ENCODE results near the gene MED16.
A peak's percentile ranks its signal among the peaks of the same experiment; 100 is the strongest.
"Not testable (repeated sequence)": the region's sequence is repeated elsewhere in the genome, so short reads cannot be mapped to it uniquely, and the experiment has no call there.

Gene MED16

GRCh38 chr19:911197-912033, 18.4 kb upstream of the MED16 start:
- no peak for DNase-seq (ENCODE audit: low spot score)

- no peak for DNase-seq (ENCODE audit: low spot score)
These were observed 14.3 kb upstream of the MED16 start for GRCh38 chr19:907183-907853.

GRCh38 chr19:906480-906879, 13.5 kb upstream of the MED16 start:
- no peak for DNase-seq (ENCODE audit: low spot score)

GRCh38 chr19:904545-904944, 11.6 kb upstream of the MED16 start:
- no peak for DNase-seq (ENCODE audit: low spot score)

GRCh38 chr19:903266-903797, 10.3 kb upstream of the MED16 start:
- no peak for DNase-seq (ENCODE audit: low spot score)

- DNase-seq (ENCODE audit: low spot score): no peak
These were observed 9.6 kb upstream of the MED16 start for GRCh38 chr19:902446-903226.

GRCh38 chr19:902093-902370, 9.0 kb upstream of the MED16 start:
- no peak for DNase-seq (ENCODE audit: low spot score)

- no peak for DNase-seq (ENCODE audit: low spot score)
These were observed 8.5 kb upstream of the MED16 start for GRCh38 chr19:901216-902092.

- no peak for DNase-seq (ENCODE audit: low spot score)
These were observed 7.5 kb upstream of the MED16 start for GRCh38 chr19:900302-901111.

- DNase-seq (ENCODE audit: low spot score): no peak
These were observed 7.0 kb upstream of the MED16 start for GRCh38 chr19:900043-900301.

GRCh38 chr19:899336-900042, 6.5 kb upstream of the MED16 start:
- DNase-seq (ENCODE audit: low spot score): no peak

- DNase-seq (ENCODE audit: low spot score): peak; percentile 82
These were observed 5.7 kb upstream of the MED16 start for GRCh38 chr19:898663-899062.

- no peak for DNase-seq (ENCODE audit: low spot score)
These were observed 4.6 kb upstream of the MED16 start for GRCh38 chr19:897442-898039.

- no peak for DNase-seq (ENCODE audit: low spot score)
These were observed 4.0 kb upstream of the MED16 start for GRCh38 chr19:896999-897398.

GRCh38 chr19:896434-896833, 3.4 kb upstream of the MED16 start:
- DNase-seq (ENCODE audit: low spot score): no peak

- no peak for DNase-seq (ENCODE audit: low spot score)
These were observed 619 bp downstream of the MED16 start for GRCh38 chr19:892243-892893.

GRCh38 chr19:891421-892200, 1.4 kb downstream of the MED16 start:
- not testable (repeated sequence) for DNase-seq (ENCODE audit: low spot score)

GRCh38 chr19:890831-891230, 2.2 kb downstream of the MED16 start:
- DNase-seq (ENCODE audit: low spot score): no peak
